Activated T-cell treated with anti-CD3 and anti-CD28 coated beads for 1 hour (primary cell): ENCODE results near the gene MXRA7.
A peak's percentile ranks its signal among the peaks of the same experiment; 100 is the strongest.
"Not testable (repeated sequence)": the region's sequence is repeated elsewhere in the genome, so short reads cannot be mapped to it uniquely, and the experiment has no call there.

Experiments
- DNase-seq: peaks from one replicate; pipeline ENCODE4 v3.0.0-alpha.2; 2020; ENCODE audit warnings: low read depth

Gene MXRA7

GRCh38 chr17:76643553-76644148, 67.1 kb downstream of the MXRA7 start, which contains the start of gene ST6GALNAC1:
Gene ST6GALNAC1 (minus strand): TSS chr17:76643757. CDS start chr17:76643638, 119 bp downstream.
- peak; percentile 14 for DNase-seq

GRCh38 chr17:76642994-76643393, 67.8 kb downstream of the MXRA7 start:
- DNase-seq = no peak

DNA sequence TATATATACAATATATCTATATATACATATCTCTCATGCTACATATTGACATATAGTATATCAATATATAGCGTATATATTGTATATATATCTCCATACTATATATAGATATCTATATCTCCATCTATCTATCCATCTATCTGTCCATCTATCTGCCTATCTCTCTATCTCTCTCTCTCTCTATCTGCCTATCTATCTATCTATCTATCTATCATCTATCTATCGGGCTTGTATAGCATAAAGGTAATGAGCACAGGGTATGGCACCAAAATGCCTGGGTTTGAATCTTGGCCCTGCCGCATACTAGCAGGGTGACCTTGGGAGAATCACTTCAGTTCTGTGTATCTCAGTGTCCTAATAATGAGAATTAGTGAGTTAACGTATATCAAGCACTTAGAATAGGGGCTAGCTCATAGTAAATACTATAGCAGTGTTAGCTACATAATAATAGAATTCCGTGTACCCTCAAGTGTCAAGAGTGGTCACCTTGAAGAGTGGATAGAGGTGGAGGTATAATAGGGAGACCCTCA, 68.7 kb downstream of the MXRA7 start:
- no peak for DNase-seq

DNA sequence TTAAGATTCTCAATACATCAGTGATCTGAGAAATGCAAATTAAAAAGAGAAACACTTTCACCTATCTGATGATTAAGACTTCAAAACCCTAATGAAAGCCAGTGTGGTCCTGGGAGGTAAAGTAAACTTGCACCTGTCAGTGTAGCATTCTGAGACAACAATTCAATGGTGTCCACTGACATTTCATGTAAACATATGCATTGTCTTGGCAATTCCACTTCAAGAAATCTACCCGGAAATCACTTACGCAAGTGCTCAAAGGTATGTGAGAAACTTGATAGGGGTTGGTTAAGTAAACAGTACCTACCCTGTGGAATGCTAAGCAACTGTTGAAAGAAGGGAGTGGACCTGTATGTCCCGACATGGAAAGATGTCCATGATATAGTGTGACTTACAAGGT, 69.3 kb downstream of the MXRA7 start:
- no peak for DNase-seq

- DNase-seq = no peak
Measured at GRCh38 chr17:76640550-76641380, 70.0 kb downstream of the MXRA7 start.

DNA sequence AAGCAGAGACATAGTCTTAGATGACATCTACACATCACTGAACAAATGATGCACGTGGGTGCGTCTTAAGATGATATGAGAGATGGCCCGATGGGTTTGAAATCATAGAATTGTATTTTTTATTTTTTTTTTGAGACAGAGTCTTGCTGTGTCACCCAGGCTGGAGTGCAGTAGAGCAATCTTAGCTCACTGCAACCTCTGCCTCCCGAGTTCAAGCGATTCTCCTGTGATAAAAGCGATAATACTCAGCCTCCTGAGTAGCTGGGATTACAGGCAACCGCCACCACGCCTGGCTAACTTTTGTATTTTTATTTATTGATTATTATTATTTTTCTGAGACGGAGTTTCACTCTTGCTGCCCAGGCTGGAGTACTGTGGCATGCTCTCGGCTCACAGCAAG, 72.5 kb downstream of the MXRA7 start:
- no peak for DNase-seq

DNA sequence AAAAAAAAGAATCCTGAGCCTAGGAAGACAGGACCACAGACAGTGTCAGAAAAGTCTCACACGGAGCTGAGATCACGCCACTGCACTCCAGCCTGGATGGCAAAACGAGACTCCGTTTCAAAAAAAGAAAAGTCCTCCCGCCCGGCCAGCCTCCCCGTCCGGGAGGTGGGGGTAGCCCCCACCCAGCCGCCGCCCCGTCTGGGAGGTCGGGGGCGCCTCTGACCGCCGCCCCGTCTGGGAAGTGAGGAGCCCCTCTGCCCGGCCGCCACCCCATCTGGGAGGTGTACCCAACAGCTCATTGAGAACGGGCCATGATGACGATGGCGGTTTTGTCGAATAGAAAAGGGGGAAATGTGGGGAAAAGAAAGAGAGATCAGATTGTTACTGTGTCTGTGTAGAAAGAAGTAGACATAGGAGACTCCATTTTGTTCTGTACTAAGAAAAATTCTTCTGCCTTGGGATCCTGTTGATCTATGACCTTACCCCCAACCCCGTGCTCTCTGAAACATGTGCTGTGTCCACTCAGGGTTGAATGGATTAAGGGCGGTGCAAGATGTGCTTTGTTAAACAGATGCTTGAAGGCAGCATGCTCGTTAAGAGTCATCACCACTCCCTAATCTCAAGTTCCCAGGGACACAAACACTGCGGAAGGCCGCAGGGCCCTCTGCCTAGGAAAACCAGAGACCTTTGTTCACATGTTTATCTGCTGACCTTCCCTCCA, 74.1 kb downstream of the MXRA7 start:
- DNase-seq = not testable (repeated sequence)

- no peak for DNase-seq
Measured at GRCh38 chr17:76635659-76636360, 75.0 kb downstream of the MXRA7 start.

GRCh38 chr17:76635039-76635438, 75.7 kb downstream of the MXRA7 start:
- no peak for DNase-seq

DNA sequence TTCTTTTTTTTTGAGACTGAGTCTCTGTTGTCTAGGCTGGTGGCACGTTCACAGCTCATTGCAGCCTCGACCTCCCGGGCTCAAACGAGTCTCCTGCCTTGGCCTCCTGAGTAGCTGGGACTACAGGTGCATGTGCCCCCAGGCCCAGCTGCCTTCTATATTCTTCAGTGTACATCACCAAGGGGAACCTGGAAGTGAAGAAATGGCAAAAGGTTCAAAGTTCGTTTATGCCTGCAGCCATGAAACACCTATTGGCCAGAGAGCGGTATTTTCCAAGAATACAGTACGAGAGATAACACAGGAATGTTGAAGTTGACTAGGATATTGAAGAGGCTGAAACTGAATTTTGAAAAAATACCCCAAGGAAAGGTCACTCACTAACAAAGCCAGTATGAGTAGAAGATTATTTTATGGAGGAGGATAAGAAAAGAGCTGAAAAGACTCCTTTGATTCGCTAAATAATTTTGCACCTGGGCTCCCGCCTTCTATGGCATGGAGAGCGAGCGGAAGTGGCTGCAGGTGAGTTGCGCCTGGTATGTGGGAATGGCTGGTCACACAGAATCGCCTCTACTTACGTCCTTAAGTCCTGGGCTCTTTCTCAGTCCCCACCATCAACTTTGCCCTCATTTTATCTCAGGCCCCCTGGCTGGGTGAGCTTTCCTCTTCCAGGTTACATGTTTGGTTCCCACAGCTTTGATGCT, 77.0 kb downstream of the MXRA7 start:
- no peak for DNase-seq

DNA sequence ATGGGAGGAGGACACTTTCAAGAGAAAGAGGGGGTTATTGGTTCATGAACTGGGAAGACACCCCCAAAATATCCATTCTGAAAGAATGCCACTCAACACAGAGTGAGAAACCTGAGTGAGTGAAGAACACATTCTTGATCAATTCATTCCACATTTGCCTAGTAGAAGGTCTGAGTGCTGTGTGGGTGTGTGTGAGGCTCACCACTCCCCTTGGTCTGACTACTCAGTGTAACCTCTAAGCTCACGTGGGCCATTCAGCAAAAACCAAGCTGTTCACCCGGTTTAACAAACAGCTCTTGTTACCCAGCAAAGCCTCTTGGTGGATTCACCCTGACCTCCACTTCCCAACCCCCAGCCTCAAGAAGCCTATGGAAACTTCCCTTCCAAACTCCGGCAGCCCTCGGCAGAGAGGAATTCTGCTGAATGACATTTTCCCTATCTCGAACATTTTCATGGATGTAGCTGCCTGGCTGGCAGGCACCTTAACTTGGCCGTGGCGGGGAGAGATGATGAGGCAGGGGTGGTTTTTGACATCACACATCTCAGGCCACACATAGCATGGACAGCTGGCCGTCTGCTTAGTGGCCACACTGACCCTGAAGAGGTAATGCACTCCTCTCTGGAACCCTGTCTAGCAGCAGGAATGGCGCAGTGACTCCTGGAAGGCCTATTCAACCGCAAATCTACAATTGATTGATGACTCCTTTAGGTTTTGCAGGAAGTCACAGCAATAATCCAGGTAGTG, 78.8 kb downstream of the MXRA7 start:
- DNase-seq = no peak

- DNase-seq = no peak
Measured at GRCh38 chr17:76630151-76630550, 80.6 kb downstream of the MXRA7 start.
